ENCODE data around the gene ITCH. TPM values are rescaled to one million over a fixed set of nuclear protein-coding genes. Genes with fewer than 3 reads are reported as not detected.
"Not testable (repeated sequence)": the region's sequence is repeated elsewhere in the genome, so short reads cannot be mapped to it uniquely, and the experiment has no call there.

ITCH gene
- total RNA-seq, 1 experiment from 2014 or later, result 54.8 TPM

DNA sequence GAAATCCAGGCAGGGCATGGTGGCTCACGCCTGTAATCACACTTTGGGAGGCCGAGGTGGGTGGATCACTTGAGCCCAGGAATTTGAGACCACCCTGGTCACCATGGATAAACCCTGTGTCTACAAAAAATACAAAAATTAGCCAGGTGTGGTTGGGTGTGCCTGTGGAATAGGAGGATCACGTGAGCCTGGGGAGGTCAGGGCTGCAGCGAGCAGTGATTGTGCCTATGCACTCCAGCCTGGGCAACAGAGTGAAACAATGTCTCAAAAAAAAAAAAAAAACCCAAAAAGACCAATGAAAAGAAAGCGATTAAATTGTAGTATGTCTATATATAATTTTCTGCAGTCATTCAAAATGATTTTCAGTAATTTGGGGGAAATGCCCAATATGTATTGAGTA lies 70.3 kb downstream of the ITCH start:
- Histone ChIP-seq H3K27me3 (ENCODE audit: low read length) (no peaks in the 10 kb centered on the region), H3K4me1 (ENCODE audit: low read length) (peaks cover 16% of the 10 kb centered on the region), H3K79me2 (ENCODE audit: low read length) (peaks cover 34% of the 10 kb centered on the region), H3K36me3 (ENCODE audit: insufficient read depth, low read length) (no peaks in the 10 kb centered on the region), H2AFZ (ENCODE audit: low read length) (no peak overlapping the region), H4K20me1 (ENCODE audit: insufficient read depth, low read depth, low read length) (no peaks in the 10 kb centered on the region), H3K9ac (ENCODE audit: low read length) (no peak overlapping the region), H3K4me3 (ENCODE audit: low read length) (no peak overlapping the region), H3K27ac (ENCODE audit: low read length) (no peak overlapping the region), H3K9me3 (ENCODE audit: low read length) (no peaks in the 10 kb centered on the region), H3K4me2 (ENCODE audit: low read depth, low read length, poor library complexity, severe bottlenecking) (no peak overlapping the region), H3K9me2 (replicated peaks; ENCODE audit: insufficient read depth, low read length) (no peaks in the 10 kb centered on the region)
- no peak for DNase-seq

DNA sequence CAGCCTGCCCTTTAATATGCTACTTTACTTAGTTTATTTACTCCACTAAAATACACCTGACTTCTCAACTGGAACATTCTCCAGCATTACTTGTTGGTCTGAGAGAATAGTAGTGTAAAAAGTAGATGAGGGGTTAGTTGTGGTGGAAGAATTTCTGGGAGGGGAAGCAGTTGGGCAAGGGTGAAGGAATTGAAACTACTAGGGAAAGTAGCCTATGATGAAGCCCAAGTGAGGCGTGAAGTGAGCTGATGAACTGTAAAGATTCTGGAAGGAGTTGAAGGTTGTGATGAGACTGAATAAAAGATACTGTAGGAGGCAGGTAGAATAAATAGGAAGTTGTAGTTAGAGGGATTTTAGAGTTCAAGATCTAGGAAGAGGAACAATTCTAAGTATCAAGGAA lies 72.5 kb downstream of the ITCH start:
- no peak for DNase-seq

DNA sequence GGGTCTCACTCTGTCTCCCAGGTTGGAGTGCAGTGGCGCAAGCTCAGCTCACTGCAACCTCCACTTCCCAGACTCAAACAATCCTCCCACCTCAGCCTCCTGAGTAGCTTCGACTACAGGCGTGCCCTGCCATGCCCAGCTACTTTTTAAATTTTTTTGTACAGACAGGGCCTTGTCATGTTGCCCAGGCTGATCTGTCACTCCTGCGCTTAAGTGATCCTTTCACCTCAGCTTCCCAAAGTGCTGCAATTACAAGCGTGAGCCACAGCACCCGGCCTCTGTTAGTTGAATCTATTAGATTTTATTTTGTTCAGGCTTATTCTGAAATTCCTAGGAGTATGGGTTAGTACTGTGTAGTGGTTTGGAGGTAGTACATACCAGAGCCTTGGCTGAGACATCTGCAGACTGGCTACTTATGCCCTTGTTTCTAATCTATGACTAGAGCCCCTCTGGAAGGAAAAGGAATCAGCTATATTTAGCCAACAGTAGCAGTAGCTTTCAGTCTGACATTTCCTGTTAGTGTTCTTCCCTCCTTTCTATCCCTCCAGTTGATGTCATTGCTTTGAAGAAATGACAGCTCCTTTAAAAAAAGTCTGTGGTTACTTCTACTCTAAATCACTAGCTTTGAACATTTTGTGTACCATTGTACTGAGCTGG lies 74.4 kb downstream of the ITCH start:
- no peak overlapping the region for H2AFZ ChIP-seq (ENCODE audit: low read length)
- H3K9me3 ChIP-seq (ENCODE audit: low read length), result no peaks in the 10 kb centered on the region
- H3K36me3 ChIP-seq (ENCODE audit: insufficient read depth, low read length), result peaks cover 20% of the 10 kb centered on the region; the same call in 1 of the 2 replicates
- no peak overlapping the region for H3K9ac ChIP-seq (ENCODE audit: low read length)
- H3K4me2 ChIP-seq (ENCODE audit: low read depth, low read length, poor library complexity, severe bottlenecking), result no peak overlapping the region
- H3K79me2 ChIP-seq (ENCODE audit: low read length), result peaks cover 15% of the 10 kb centered on the region; the same call in 1 of the 2 replicates
- no peak for DNase-seq
- H4K20me1 ChIP-seq (ENCODE audit: insufficient read depth, low read depth, low read length), result no peaks in the 10 kb centered on the region
- no peak overlapping the region for H3K4me3 ChIP-seq (ENCODE audit: low read length)
- H3K27ac ChIP-seq (ENCODE audit: low read length), result no peak overlapping the region
- H3K9me2 ChIP-seq (replicated peaks; ENCODE audit: insufficient read depth, low read length), result no peaks in the 10 kb centered on the region
- H3K4me1 ChIP-seq (ENCODE audit: low read length), result peaks cover 16% of the 10 kb centered on the region
- no peaks in the 10 kb centered on the region for H3K27me3 ChIP-seq (ENCODE audit: low read length)

More for the DNA sequence above, 72.5 kb downstream of the ITCH start:
- no peak overlapping the region for H3K9ac ChIP-seq (ENCODE audit: low read length)
- no peak overlapping the region for H3K4me3 ChIP-seq (ENCODE audit: low read length)
- H3K36me3 ChIP-seq (ENCODE audit: insufficient read depth, low read length), result peaks cover 15% of the 10 kb centered on the region; the same call in 1 of the 2 replicates
- H4K20me1 ChIP-seq (ENCODE audit: insufficient read depth, low read depth, low read length), result no peaks in the 10 kb centered on the region
- H3K9me3 ChIP-seq (ENCODE audit: low read length), result no peaks in the 10 kb centered on the region
- no peak overlapping the region for H3K4me2 ChIP-seq (ENCODE audit: low read depth, low read length, poor library complexity, severe bottlenecking)
- no peaks in the 10 kb centered on the region for H3K27me3 ChIP-seq (ENCODE audit: low read length)
- H3K79me2 ChIP-seq (ENCODE audit: low read length), result peaks cover 21% of the 10 kb centered on the region
- no peaks in the 10 kb centered on the region for H3K9me2 ChIP-seq (replicated peaks; ENCODE audit: insufficient read depth, low read length)
- peak overlapping the region; percentile 20; the same call in 1 of the 2 replicates for H3K27ac ChIP-seq (ENCODE audit: low read length)
- H3K4me1 ChIP-seq (ENCODE audit: low read length), result peaks cover 16% of the 10 kb centered on the region
- no peak overlapping the region for H2AFZ ChIP-seq (ENCODE audit: low read length)

DNA sequence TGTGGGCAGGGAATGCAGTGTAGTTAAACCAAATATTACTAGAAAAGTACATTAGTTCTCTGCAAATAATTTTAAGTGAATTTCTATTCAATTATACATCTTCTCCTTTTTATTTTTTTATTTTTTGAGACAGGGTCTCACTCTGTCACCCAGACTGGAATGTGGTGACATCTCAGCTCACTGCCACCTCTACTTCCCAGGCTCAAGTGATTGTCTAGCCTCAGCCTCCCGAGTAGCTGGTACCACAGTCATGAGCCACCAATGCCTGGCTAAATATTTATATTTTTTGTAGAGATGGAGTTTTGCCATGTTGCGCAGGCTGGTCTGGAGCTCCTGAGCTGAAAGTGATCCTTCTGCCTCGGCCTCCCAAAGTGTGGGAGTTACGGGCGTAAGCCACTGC lies 76.1 kb downstream of the ITCH start:
- peaks cover 20% of the 10 kb centered on the region; the same call in 1 of the 2 replicates for H3K36me3 ChIP-seq (ENCODE audit: insufficient read depth, low read length)

DNA sequence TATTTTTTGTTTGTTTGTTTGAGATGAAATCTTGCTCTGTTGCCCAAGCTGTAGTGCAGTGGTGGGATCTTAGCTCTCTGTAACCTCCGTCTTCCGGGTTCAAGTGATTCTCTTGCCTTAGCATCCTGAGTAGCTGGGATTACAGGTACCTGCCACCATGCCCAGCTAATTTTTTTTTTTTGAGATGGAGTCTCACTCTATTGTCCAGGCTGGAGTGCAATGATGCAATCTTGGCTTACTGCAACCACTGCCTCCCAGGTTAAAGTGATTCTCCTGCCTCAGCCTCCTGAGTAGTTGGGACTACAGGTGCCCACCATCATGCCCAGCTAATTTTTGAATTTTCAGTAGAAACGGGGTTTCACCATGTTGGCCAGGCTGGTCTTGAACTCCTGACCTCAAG lies 78.3 kb downstream of the ITCH start:
- not testable (repeated sequence) for H3K9me2 ChIP-seq (replicated peaks; ENCODE audit: insufficient read depth, low read length); H2AFZ ChIP-seq (ENCODE audit: low read length); H3K9me3 ChIP-seq (ENCODE audit: low read length); H3K79me2 ChIP-seq (ENCODE audit: low read length); H4K20me1 ChIP-seq (ENCODE audit: insufficient read depth, low read depth, low read length); H3K4me3 ChIP-seq (ENCODE audit: low read length); DNase-seq; H3K9ac ChIP-seq (ENCODE audit: low read length); H3K4me2 ChIP-seq (ENCODE audit: low read depth, low read length, poor library complexity, severe bottlenecking); H3K27ac ChIP-seq (ENCODE audit: low read length); H3K27me3 ChIP-seq (ENCODE audit: low read length)
- Histone ChIP-seq H3K4me1 (ENCODE audit: low read length) (peaks cover 13% of the 10 kb centered on the region), H3K36me3 (ENCODE audit: insufficient read depth, low read length) (peaks cover 31% of the 10 kb centered on the region)

More for the DNA sequence above, 76.1 kb downstream of the ITCH start:
- Histone ChIP-seq H3K79me2 (ENCODE audit: low read length) (peaks cover 15% of the 10 kb centered on the region; the same call in 1 of the 2 replicates), H3K9ac (ENCODE audit: low read length) (no peak overlapping the region), H3K4me2 (ENCODE audit: low read depth, low read length, poor library complexity, severe bottlenecking) (no peak overlapping the region), H3K4me1 (ENCODE audit: low read length) (peaks cover 16% of the 10 kb centered on the region), H3K27ac (ENCODE audit: low read length) (no peak overlapping the region), H3K27me3 (ENCODE audit: low read length) (no peaks in the 10 kb centered on the region), H3K9me3 (ENCODE audit: low read length) (no peaks in the 10 kb centered on the region), H3K4me3 (ENCODE audit: low read length) (no peak overlapping the region), H2AFZ (ENCODE audit: low read length) (no peak overlapping the region), H4K20me1 (ENCODE audit: insufficient read depth, low read depth, low read length) (no peaks in the 10 kb centered on the region), H3K9me2 (replicated peaks; ENCODE audit: insufficient read depth, low read length) (no peaks in the 10 kb centered on the region)
- DNase-seq, result no peak

DNA sequence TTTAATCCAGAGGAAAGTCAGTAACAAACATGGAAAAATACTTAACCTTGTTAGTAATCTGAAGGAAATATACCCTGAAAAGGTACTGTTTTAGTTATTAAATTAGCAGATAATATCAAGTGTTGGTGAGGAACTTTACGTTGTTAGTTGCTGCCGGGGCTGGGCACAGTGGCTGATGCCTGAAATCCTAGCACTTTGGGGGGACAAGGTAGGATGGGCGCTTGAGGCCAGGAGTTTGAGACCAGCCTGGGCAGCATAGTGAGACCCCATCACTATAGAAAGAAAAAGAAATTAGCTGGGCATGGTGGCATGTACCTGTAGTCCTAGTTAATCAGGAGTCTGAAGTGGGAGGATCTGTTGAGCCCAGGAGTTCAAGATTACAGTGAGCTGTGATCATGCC lies 80.5 kb downstream of the ITCH start:
- Histone ChIP-seq H3K9me3 (ENCODE audit: low read length) (no peaks in the 10 kb centered on the region), H3K4me3 (ENCODE audit: low read length) (no peak overlapping the region), H4K20me1 (ENCODE audit: insufficient read depth, low read depth, low read length) (no peaks in the 10 kb centered on the region), H3K4me2 (ENCODE audit: low read depth, low read length, poor library complexity, severe bottlenecking) (no peak overlapping the region), H2AFZ (ENCODE audit: low read length) (no peak overlapping the region), H3K4me1 (ENCODE audit: low read length) (peaks cover 13% of the 10 kb centered on the region), H3K9ac (ENCODE audit: low read length) (no peak overlapping the region), H3K27me3 (ENCODE audit: low read length) (no peaks in the 10 kb centered on the region), H3K36me3 (ENCODE audit: insufficient read depth, low read length) (peaks cover 45% of the 10 kb centered on the region), H3K79me2 (ENCODE audit: low read length) (no peaks in the 10 kb centered on the region), H3K9me2 (replicated peaks; ENCODE audit: insufficient read depth, low read length) (no peaks in the 10 kb centered on the region), H3K27ac (ENCODE audit: low read length) (no peak overlapping the region)
- DNase-seq, result no peak

- no peaks in the 10 kb centered on the region for H3K9me2 ChIP-seq (replicated peaks; ENCODE audit: insufficient read depth, low read length)
- H4K20me1 ChIP-seq (ENCODE audit: insufficient read depth, low read depth, low read length), result no peaks in the 10 kb centered on the region
- DNase-seq, result no peak
- H3K27ac ChIP-seq (ENCODE audit: low read length), result peak overlapping the region; percentile 30
- H3K79me2 ChIP-seq (ENCODE audit: low read length), result no peaks in the 10 kb centered on the region
- peaks cover 13% of the 10 kb centered on the region for H3K4me1 ChIP-seq (ENCODE audit: low read length)
- no peaks in the 10 kb centered on the region for H3K9me3 ChIP-seq (ENCODE audit: low read length)
- H3K9ac ChIP-seq (ENCODE audit: low read length), result no peak overlapping the region
- H3K4me3 ChIP-seq (ENCODE audit: low read length), result no peak overlapping the region
- H3K27me3 ChIP-seq (ENCODE audit: low read length), result no peaks in the 10 kb centered on the region
- H3K36me3 ChIP-seq (ENCODE audit: insufficient read depth, low read length), result peaks cover 41% of the 10 kb centered on the region
- H2AFZ ChIP-seq (ENCODE audit: low read length), result no peak overlapping the region
- H3K4me2 ChIP-seq (ENCODE audit: low read depth, low read length, poor library complexity, severe bottlenecking), result no peak overlapping the region
These were observed 82.3 kb downstream of the ITCH start for GRCh38 chr20:34445177-34446065.

GRCh38 chr20:34448517-34448916 lies 85.4 kb downstream of the ITCH start:
- H3K4me2 ChIP-seq (ENCODE audit: low read depth, low read length, poor library complexity, severe bottlenecking), result no peak overlapping the region
- no peaks in the 10 kb centered on the region for H3K79me2 ChIP-seq (ENCODE audit: low read length)
- H3K4me1 ChIP-seq (ENCODE audit: low read length), result peaks cover 13% of the 10 kb centered on the region
- H3K4me3 ChIP-seq (ENCODE audit: low read length), result no peak overlapping the region
- no peak for DNase-seq
- H2AFZ ChIP-seq (ENCODE audit: low read length), result no peak overlapping the region
- H3K27me3 ChIP-seq (ENCODE audit: low read length), result no peaks in the 10 kb centered on the region
- no peaks in the 10 kb centered on the region for H3K9me2 ChIP-seq (replicated peaks; ENCODE audit: insufficient read depth, low read length)
- peaks cover 39% of the 10 kb centered on the region for H3K36me3 ChIP-seq (ENCODE audit: insufficient read depth, low read length)
- H3K9me3 ChIP-seq (ENCODE audit: low read length), result no peaks in the 10 kb centered on the region
- H4K20me1 ChIP-seq (ENCODE audit: insufficient read depth, low read depth, low read length), result no peaks in the 10 kb centered on the region
- no peak overlapping the region for H3K9ac ChIP-seq (ENCODE audit: low read length)
- no peak overlapping the region for H3K27ac ChIP-seq (ENCODE audit: low read length)

Measured in Karpas-422 (cell line).